Tongue (tissue), 2 donors: ENCODE results near the gene LETM1. TPM values are rescaled to one million over a fixed set of nuclear protein-coding genes. Genes with fewer than 3 reads are reported as not detected.
A peak's percentile ranks its signal among the peaks of the same experiment; 100 is the strongest.

Source experiments
- DNase-seq: peaks from one replicate; pipeline ENCODE4 v3.0.0-alpha.2; 2015
- total RNA-seq: library from RNA; depleted of rRNA; stranded (reverse); fragments of >200 nt; gene quantifications from one replicate; pipeline ENCODE4 v1.2.3, GENCODE V29; 2014

The LETM1 gene
- total RNA-seq, 1 donor from 2014 or later = 36.2 TPM

DNA sequence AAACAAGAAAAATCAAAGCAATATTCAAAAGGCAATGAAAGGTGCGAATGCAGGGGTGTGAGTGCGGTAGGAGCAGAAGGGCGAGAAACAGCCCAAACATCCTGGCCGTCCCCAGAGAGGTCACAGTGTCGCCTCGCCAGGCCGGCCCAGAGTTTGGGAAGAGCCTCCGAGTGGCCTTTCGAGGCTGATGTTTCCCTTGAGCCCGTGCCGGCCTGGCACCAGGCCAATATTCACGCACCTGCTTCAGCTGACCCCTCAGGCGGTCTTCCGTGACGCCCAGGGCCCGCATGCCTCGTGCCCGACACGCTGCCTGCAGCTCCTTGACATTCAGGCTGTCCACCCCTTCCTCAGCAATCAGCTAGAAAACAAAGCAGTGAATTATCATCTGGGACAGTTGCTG lies 30.6 kb downstream of the LETM1 start:
- DNase-seq = no peak

DNA sequence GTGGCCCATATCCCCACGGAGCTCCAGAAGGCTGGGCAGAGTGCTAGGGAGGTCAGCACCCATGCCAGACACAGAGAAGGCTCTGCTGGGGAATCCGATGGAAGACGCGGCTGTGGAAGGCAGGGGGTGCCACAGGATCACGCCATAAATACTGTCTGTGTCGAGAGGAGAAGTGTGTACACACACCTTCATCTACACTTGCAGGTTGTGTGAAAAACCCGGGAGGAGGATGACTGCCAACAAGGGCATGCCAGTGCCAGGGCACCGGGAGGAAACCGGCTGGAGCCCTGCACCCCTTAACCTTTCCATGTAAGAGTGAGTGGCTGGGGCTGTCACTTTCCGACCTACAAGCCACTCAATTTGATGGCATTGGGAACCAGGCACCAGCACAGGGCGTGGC lies 31.2 kb downstream of the LETM1 start:
- no peak for DNase-seq

DNA sequence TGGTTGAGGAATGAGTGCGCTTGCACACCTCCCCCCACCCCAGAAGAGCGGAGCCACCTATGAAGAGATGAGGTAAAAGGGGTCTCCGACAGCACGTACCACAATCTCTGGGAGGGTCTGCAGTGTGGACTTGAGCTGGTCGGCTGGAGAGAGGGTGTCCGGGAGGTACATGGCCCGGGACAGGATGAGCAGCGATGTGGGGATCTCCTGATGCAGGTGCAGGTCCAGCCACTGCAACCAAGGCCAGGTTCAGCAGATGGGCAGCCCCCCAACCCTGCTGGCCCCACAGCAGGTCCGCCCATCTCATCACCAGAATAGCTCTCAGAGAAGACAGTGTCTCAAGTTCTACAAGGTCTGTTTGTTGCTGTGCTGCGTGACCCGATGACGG lies 32.4 kb downstream of the LETM1 start:
- no peak for DNase-seq

DNA sequence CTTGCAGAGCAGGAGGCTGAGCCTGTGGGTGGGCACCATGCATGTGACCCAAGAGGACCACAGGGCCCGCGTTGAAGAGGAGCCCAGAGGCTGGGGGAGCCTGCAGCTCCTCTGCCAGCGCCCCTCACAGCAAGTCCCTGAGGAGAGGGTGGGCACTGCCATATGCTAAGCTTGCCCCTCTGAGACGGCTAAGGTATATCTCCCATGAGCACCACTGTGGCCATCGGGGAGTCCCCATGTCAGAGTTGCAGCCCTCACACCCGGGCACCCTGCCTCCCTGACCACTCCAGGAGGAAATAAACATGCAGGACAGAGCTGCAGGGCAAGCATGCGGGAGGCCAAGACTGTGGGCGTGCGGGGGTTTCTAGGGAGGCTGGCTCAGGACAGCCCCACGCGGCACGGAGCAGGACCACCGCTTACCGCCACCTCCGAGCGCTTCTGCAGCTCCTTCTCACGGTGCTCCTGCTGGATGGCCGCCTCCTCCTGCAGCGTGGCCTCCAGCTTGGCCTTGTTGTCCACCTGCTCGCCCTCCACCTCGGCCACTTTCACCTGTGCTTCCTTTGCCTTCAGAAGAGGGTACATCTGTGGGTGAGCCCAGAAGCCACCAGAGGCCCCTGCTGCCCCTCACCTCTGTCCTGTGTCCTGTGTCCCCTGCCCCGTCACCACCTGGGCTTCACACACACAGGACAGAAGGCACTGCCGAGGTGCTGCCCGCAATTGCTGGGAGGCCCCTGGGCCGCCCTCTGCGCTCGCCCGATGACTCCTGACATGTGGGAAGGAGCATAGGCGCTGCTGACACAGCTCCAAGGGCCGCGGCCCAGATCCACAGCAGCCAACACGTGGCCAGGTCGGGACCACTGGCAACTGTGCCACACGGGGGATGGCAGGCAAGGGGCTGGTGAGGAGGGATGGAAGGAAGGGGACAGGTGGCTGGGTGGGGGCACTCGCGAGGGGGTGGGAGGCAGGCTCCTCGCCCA lies 33.1 kb downstream of the LETM1 start:
- DNase-seq = no peak

DNA sequence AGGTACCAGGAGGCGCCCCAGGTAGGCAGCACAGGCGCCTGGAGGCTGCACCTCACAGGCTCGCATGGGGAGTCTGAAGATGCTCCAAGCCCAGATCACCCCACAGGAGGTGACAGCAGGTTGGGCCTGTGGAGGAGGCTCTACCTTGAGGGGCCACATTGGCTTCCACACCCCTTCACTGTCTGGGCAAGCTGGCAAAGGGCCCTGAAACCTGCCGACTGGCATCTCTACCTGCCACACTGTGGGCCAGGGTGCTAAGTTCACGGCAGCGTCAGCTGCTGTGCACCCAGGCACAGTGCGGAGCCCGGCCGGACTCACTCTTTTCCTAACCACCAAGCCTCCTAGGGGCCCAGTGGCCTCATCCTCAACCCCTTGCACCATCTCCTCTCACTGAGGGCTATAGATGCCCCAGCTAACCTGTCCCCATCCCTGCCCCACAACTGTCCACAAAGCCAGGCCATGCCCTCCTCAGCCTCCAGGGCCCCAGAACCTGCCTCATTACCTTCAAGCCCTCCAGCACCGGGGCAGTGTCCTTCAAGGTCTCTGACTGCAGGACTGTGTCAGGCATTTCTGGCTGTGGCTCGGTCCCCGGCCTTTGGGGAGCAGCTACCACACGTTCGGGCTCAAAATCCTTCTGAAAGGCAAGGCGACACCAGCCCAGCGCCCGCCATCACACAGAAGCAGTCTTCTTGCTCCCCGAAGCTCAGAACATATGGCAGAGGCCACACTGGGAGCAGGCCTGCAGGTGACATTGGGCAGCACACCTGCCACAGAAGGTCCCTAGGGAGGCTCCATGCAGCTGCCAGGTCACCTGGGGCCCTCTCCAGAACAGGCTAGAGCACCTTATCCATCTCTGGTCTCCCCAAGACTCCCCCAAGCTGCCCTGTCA lies 34.0 kb downstream of the LETM1 start:
- no peak for DNase-seq

DNA sequence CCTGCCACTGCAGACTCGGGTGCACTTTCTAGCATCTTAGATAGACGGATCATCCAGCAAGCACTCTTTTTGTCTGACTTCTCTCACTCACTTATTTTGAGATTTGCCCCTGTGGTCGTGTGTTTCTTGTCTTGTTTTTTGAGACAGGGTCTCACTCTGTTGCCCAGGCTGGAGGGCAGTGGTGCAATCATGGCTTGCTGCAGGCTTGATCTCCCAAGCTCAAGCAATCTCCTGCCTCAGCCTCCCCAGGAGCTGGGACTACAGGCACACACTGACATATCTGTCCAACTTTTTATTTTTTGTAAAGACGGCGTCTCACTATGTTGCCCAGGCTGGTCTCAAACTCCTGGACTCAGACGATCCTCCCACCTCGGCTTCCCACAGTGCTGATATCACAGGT lies 36.1 kb downstream of the LETM1 start:
- DNase-seq = no peak

DNA sequence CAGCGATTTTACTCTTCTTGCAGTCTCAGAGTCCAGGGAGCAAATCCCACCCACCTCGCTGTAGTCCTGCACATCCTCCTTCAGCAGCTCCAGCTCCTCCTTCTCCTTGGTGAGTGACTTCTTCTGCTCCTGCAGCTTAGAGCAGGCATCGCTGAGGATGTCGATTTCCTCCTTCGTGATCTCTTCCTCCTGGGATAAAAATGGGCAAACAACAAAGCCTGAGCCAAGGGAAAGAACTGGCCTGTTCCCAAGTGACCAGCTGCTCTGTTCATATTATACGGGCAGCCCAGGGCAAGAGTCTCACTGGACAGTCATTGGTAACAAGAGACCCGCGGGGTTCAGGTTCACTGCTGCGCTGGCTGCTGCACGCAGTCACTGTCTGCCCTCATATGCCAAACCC lies 36.7 kb downstream of the LETM1 start:
- DNase-seq = peak; percentile 37

DNA sequence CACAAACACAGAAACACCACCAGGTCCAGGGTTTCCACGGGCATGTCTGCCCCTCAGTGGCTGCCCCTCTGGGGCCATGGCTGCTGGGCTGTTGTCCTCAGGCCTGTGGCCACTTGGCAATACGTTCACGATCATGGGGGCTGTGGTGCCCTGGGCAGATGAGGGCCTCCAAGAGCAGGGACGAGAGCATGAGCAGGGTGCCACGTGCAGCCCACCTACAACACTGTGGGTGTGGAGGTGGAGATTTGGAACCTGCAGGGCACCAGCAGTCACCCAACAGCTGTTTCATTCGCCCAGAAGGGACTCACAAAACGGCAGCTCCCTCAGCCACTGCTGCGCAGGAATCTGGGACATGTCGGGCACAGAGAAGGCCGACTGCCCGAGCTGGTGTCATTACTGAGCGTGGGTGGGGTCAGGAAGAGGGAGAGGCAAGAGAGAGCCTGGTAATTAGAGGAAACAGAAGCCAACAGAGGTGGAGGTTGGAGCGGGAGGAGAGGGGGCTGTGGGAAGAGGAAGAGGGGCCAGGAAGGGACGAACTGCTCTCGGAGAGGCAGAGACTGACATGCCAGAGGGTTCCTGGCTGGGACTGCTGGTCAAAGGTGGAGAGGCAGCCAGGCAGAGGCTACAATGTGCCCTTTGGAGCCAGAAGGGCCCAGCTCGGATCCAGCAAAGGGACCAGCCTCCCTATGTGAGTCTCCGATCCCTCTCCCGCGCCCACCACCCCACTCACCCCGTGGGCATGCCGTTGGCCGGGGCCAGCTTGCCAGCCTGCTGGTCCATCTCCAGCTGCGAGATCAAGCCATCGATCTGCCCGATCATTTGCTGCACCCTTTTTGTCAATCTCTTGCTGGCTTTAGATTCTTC lies 39.7 kb downstream of the LETM1 start:
- peak; percentile 21 for DNase-seq

DNA sequence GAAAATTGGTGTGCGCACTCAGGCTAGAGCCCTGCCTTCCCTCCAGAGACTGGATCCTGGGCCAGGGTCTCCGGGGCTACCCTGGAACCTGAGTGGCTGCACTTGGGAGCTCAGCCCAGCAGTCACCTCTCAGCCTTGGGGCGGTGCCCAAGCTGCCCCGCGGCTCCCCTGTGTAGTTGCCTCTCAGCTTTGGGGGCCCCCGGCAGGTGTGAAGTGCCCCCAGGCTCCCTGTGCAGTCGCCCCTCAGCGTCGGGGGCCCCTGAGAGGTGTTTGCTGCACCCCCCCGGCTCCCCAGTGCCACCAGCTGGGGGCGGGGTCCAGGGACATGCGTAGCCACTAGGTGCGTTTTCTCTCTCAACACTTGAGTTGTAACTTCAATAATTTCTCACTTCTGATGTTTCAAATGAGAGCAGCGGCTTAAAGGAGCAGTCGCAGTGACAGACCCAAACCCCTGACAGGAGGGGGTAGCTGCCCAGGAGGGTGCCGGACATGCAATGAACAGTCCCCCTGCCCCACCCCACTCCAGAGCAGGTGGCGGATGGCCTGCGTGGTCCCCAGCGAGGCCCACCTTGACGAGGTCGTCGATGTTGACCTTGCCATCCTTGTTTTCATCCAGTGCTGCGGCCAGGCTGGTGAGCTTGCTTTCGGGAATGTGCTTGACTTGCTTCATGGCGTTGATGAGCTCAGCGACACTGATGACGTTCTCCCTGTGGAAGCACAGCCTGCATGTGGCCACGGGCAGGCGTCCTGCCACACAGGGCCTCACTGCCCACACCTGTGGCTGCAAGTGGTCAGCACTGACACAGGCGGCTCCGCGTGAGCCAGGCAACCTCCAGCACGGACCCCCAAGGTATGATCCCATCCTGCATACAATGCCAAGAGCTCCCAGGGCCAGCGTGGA lies 40.6 kb downstream of the LETM1 start:
- DNase-seq = no peak

DNA sequence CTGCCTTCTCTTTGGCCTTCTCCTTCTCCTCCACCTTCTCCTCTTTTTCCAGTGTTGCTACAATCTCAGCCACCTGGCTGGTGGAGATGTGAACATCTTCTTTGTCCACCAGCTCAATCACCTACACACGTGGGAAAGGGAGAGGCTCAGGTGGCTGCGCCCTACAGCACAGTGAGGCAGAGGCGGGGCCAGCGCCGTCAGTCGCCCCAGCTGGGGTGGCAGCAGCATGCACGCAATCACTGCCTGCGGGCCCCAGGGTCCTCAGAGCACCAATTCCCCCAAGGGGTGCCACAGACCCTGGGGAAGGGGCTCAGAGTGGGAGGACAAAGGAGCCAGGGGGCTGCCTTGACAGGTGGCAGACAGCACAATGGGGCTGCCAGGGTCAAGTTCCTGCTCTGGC lies 41.5 kb downstream of the LETM1 start:
- no peak for DNase-seq

DNA sequence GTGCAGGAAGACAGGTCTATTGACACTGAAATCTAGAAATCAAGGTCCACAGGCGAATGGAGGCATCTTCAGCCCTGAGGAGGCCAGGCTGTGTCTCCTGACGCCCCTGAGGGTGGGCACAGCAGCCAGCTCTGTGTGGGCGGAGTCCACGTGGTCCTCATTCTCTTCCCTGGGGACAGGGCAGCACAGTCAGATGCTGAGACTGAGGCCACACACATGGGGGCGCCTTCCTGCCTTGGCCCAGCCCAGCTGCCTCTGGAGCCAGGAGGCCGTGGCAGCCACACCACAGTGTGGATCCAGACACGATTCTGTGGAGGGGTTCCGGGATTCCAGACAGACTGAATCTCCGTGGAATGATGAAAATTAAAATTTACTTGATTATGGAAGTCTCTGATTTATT lies 42.0 kb downstream of the LETM1 start:
- DNase-seq = no peak

DNA sequence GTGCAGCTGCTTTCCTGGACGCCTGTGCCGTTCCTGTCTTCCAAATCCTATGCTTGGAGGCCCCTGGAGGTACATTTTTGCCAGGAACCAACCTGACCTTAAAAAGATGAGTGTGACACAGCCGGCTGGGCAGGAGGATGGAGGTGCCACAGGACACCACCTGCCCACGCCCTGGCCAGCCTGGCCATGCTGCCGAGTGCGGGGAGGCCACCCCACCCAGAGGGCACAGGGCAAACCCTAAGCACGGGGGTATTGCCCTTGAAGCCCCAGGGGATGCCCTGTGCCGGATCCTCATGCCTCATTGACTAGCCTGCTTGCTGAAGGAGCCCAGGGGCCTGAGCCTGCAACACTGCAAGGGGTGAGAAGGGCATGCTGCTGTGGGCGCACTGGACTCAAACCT lies 42.7 kb downstream of the LETM1 start:
- DNase-seq = no peak

DNA sequence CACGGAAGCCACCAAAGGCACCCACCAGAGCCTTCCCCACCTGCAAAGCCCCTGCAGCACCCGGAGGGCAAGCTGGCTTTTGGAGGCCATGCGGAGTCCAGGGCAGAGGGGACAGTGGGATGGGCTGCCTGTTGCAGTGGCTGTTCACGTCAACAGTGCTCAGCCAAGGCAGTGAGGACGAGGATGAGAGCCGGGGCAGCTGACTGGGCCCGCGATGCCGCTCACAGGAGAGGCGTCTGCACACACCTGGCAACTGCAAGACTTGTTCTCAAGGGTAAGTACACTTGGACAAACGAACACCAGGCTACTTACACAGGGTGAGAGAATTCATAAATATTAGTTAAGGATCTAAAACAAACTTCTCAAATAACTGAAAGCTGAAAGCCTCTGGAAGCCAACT lies 43.2 kb downstream of the LETM1 start:
- no peak for DNase-seq

DNA sequence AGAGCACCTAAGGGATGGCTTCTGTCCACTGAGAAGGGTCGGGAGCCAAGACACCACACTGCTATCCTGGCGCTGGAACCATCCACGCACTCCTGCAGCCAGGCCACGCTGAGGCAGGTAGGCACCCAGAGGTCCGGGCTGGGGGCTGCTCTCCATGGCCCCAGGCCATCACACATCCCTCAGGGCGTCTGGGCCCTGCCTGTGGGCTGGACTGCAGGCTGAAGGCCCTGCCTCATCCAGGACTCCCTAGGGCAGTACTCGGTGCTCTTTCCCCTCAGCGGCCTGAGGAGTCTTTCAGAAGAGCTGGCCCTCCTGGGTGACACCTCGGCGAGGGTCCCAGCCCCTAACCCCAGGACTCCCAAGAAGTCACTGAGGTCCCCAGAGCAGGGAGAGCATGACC lies 45.2 kb downstream of the LETM1 start:
- no peak for DNase-seq

DNA sequence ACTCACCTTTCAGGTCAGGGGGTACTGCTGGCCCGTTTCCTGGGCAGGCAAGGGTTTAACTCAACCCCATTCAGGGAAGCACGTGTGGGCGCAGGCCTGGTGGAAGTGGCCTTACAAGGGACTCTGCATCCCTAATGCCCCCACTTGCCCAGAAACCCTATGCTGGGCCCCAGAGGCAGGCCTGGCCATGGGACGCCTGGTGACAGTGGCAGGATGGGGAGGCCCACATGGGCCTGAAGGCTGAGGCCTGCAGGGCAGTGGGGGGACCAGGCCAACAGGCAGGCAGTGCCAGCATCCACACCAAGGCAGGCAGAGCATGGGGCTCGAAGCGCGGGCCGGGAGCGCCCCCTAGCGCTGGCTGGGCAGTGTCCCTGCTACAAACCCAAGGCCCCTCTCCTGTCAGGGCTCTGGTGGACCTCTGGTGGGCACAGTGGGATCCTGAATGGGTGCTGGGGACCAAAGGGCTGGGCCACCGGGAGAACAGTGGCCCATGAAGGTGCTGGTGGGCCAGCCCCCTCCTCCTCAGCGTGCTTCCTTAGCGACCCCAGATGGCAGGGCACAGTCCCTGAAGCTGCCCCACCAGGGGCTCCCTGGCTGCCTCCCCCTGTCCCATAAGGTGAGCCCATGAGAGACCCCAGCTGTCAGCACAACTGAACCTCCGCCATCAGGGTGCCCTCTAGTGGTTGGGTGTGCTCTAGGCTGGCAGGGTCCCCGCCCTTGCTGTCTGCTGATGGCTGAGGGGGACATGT lies 46.0 kb downstream of the LETM1 start:
- peak; percentile 85 for DNase-seq

DNA sequence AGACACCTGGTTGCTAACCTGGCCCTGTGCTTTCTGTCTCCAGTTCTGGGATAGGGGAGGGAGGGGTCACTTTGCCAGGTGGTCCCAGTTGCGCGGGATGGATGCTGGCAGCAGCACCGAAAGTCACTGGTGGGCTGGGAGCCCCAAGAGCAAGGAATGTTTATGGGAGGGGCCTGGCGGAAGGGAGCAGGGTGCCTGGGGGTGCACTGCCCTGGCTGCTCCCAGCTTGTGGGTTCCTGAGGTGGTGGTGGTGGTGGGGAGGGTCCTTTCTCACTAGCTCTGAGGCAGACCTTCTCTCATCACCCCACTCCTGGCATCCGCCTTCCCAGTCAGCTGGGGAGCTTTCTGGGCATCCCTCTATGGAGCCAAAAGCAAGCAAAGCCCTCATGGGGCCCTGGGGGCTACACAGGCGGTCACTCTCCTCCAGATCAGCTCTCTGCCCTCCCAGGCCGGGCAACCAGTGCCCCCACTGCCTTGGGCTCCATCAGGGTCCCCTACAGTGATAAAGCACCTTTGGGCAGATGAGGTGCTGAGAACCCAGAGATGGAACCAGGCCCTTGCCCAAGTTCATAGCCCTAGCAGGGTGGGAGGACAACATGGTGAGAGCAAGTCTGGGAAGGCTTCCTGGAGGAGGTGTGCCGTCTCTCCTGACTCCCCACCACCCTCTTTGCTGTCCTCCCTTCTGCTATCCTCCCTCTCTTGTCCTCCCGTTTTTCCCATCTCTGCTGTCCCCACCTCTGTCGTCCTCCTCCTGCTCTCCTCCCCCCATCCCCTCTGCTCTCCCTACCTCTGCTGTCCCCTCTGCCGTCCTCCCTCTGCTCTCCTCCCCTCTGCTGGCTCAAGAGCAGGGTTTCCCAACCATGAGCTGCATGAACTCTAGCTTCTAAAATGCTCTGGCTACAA lies 46.9 kb downstream of the LETM1 start:
- DNase-seq = no peak

DNA sequence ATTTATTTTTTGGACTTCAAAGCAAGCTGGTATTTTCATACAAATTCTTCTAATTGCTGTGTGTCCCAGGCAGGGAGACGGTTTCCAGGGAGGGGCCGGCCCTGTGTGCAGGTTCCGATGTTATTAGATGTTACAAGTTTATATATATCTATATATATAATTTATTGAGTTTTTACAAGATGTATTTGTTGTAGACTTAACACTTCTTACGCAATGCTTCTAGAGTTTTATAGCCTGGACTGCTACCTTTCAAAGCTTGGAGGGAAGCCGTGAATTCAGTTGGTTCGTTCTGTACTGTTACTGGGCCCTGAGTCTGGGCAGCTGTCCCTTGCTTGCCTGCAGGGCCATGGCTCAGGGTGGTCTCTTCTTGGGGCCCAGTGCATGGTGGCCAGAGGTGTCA lies 47.6 kb downstream of the LETM1 start:
- DNase-seq = no peak

DNA sequence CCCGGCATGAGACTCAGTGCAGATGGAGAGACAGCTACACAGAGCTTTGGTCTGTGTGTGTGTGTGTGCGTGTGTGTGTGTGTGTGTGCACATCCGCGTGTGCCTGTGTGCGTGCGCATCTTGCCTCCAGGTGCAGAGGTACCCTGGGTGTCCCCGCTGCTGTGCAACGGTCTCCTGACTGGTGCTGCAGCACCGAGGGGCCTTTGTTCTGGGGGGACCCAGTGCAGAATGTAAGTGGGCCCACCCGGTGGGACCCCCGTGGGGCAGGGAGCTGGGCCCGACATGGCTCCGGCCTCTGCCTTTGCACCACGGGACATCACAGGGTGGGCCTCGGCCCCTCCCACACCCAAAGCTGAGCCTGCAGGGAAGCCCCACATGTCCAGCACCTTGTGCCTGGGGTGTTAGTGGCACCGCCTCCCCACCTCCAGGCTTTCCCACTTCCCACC lies 48.6 kb downstream of the LETM1 start:
- DNase-seq = no peak
